ENCODE measurements around the gene HLF.

DNA sequence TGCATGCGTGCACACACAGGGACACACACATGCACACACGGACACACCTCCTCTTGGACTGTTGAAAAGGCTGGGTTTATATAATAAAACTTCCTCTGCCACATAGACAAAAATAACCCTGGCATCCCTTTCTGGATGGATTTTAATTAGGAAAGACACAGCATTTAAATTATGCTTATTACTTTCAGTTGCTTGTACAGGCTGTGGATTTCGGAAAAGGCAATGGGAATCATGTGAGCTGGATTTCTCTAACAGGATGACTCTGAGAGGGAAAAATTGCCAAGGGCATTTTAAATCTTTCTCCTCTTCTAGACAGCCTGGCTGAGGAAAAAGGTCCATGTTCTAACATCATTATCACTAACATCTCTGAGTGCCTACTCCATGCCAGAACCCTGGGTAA, 75.9 kb downstream of the HLF start:
- TF ChIP-seq CTCF (conservative IDR thresholded peaks at IDR 0.05; ENCODE audit: low read depth in 2 of 2) (no peak), EZH2phosphoT487 (IDR thresholded peaks at IDR 0.05; ENCODE audit: unreplicated experiment) (no peak), REST (IDR thresholded peaks at IDR 0.05; ENCODE audit: unreplicated experiment) (no peak), JUNB (IDR thresholded peaks at IDR 0.05; ENCODE audit: unreplicated experiment) (no peak), EZH2 (IDR thresholded peaks at IDR 0.05; ENCODE audit: low read depth, unreplicated experiment) (no peak), POLR2AphosphoS5 (IDR thresholded peaks at IDR 0.05; ENCODE audit: low read depth) (no peak), STAT1 (IDR thresholded peaks at IDR 0.05; ENCODE audit: unreplicated experiment) (no peak)

All from GM23338 (cell line).